Measurements from ENCODE around the gene PRAMEF13.
"Not testable (repeated sequence)": the region's sequence is repeated elsewhere in the genome, so short reads cannot be mapped to it uniquely, and the experiment has no call there.

PRAMEF13 gene

GRCh38 chr1:13201309-13201708 lies at the start of gene PRAMEF13:
TSS of gene PRAMEF13 (minus strand) at chr1:13201409. CDS start at chr1:13199589, 1,820 bp downstream.
- DNase-seq (ENCODE audit: insufficient read length, low spot score); FAIRE-seq: not testable (repeated sequence)

DNA sequence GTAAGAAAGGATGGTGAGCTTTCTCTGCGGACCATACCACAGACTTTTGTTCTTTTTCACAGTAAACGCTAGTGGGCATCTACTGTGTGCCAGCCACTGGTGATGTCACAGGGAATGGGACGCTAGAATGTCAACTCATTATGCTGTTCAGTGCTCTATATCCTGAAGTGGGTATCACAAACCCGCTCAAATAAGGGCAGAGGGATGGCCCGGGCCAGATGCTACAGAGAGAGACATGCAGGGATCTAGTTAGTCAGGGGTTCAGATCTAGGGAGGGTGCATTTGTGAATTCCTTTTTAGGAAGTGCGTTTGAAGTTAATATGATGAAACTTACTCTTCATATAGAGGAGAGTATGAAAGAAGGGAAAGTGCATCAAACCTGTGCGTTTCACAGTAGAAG lies 45.9 kb upstream of the PRAMEF13 start:
- not testable (repeated sequence) for DNase-seq (ENCODE audit: insufficient read length, low spot score); FAIRE-seq

DNA sequence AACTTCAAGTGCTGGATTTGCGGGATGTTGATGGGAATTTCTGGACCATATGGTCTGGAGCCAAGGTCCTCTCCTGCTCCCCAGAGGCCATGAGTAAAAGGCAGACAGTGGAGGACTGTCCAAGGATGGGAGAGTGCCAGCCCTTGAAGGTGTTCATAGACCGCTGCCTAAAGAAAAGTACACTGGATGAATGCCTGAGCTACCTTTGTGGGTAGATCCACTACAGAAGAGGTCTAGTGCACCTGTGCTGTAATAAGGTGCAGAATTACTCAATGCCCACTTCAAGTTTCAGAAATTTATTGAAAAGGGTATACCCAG lies 45.3 kb upstream of the PRAMEF13 start:
- not testable (repeated sequence) for DNase-seq (ENCODE audit: insufficient read length, low spot score); FAIRE-seq

DNA sequence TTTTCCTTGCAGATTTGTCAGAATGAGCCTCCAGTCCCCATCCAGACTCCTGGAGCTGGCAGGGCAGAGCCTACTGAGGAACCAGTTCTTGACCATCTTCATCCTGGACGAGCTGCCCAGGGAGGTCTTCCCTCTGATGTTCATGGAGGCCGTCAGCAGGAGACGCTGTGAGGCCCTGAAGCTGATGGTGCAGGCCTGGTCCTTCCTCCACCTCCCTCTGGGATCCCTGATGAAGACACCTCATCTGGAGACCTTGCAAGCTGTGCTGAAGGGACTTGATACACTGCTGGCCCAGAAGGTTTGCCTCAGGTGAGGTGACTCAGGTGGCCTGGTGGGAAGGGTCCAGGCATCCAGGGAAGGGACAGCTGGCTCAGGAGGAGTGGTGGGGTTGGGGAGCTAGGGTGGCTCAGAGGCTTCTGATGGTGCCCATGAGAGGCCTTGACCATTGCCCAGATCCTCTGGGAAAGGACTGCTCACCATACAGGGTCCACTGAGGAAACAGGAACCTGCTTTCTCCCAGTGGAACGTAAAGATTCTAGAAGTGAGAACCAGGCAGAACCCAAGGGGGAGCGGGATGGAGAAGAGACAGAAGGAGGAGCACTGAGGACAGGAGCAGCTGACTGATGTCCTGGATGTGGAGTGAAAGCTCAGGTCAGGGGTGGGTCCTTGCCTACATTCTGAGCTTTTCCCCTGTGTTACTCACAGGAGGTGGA lies 44.8 kb upstream of the PRAMEF13 start:
- FAIRE-seq; DNase-seq (ENCODE audit: insufficient read length, low spot score): not testable (repeated sequence)

- not testable (repeated sequence) for FAIRE-seq; DNase-seq (ENCODE audit: insufficient read length, low spot score)
These were observed 42.5 kb upstream of the PRAMEF13 start for GRCh38 chr1:13243536-13244263.

DNA sequence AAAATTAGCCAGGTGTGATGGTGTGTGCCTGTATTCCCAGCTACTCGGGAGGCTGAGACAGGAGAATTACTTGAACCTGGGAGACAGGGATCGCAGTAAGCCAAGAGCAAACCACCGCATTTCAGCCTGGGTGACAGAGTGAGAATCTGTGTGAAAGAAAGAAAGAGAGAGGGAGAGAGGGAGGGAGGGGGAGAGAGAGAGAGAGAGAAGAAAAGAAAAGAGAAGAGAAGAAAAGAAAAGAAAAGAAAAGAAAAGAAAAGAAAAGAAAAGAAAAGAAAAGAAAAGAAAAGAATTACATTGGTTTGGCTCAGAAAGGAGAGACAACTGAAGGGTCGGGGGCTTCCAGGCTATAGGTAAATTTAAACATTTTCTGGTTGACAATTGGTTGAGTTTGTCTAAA lies 38.4 kb upstream of the PRAMEF13 start:
- not testable (repeated sequence) for FAIRE-seq; DNase-seq (ENCODE audit: insufficient read length, low spot score)

GRCh38 chr1:13237572-13237971 lies 36.4 kb upstream of the PRAMEF13 start:
- FAIRE-seq; DNase-seq (ENCODE audit: insufficient read length, low spot score): not testable (repeated sequence)

DNA sequence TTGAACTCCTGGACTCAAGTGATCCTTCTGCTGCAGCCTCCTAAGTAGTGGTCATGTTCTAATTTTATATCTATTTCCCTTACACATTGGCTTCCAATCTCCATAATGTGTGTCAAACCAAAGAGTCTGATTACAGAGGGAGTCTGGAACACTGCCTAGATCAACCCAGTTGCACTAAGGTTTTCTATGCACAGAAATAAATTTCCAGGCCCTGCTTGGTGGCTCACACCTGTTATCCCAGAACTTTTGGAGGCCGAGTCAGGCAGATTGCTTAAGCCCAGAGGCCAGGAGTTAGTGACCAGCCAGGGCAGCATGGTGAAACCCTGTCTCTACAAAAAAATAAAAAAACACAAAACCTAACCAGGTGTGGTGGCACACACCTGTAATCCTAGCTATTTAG lies 32.8 kb upstream of the PRAMEF13 start:
- FAIRE-seq; DNase-seq (ENCODE audit: insufficient read length, low spot score): not testable (repeated sequence)

- DNase-seq (ENCODE audit: insufficient read length, low spot score); FAIRE-seq: not testable (repeated sequence)
These were observed 30.8 kb upstream of the PRAMEF13 start for GRCh38 chr1:13232056-13232455.

DNA sequence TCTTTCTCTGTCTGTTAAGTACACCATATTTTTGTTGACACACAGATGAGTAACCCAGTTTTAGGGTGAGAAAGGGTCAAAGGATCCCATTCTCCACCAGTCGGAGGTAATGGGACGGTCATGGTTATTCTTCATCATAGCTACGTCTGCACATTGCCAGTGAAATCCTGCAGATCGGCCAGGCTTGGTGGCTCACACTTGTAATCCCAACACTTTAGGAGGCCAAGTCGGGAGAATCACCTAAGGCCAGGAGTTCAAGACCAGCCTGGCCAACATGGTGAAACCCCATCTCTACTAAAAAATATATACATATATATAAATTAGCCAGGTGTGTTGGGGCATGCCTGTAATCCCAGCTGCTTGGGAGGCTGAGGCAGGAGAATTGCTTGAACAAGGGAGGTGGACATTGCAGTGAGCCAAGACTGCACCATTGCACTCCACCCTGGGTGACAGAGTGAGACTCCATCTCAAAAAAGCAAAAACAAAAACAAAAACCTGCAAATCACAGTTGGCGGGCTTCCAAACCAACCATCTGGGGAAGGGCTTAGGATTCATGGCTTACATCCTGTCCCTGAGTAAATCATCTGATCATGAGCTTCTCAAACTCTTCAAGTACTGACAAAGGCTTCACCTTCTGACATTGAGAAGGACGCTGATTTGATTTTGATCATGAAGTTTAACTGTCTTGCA lies 30.0 kb upstream of the PRAMEF13 start:
- DNase-seq (ENCODE audit: insufficient read length, low spot score); FAIRE-seq: not testable (repeated sequence)

- FAIRE-seq; DNase-seq (ENCODE audit: insufficient read length, low spot score): not testable (repeated sequence)
These were observed 29.4 kb upstream of the PRAMEF13 start for GRCh38 chr1:13230601-13231000.

GRCh38 chr1:13230096-13230495 lies 28.9 kb upstream of the PRAMEF13 start:
- FAIRE-seq; DNase-seq (ENCODE audit: insufficient read length, low spot score): not testable (repeated sequence)

DNA sequence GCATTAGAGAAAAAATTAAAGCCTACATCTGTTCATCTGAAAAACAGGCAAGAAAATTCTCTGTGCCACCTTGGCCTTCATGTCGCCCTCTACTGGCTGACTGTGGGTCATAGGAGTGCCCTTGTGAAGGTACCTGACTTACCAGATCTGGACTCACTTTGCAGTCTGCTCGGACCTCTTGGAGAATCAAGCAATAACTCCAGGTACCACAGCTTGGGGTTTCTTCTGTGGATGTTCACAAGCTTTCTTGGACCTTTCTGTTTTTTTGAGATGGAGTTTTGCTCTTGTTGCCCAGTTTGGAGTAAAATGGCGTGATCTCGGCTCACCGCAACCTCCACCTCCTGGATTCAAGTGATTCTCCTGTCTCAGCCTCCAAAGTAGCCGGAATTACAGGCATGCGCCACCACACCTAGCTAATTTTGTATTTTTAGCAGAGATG lies 27.2 kb upstream of the PRAMEF13 start:
- TF ChIP-seq, protein P1, sequence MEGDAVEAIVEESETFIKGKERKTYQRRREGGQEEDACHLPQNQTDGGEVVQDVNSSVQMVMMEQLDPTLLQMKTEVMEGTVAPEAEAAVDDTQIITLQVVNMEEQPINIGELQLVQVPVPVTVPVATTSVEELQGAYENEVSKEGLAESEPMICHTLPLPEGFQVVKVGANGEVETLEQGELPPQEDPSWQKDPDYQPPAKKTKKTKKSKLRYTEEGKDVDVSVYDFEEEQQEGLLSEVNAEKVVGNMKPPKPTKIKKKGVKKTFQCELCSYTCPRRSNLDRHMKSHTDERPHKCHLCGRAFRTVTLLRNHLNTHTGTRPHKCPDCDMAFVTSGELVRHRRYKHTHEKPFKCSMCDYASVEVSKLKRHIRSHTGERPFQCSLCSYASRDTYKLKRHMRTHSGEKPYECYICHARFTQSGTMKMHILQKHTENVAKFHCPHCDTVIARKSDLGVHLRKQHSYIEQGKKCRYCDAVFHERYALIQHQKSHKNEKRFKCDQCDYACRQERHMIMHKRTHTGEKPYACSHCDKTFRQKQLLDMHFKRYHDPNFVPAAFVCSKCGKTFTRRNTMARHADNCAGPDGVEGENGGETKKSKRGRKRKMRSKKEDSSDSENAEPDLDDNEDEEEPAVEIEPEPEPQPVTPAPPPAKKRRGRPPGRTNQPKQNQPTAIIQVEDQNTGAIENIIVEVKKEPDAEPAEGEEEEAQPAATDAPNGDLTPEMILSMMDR (IDR thresholded peaks at IDR 0.05; ENCODE audit: insufficient read depth, missing control alignments): peak; percentile 45
- FAIRE-seq: no peak
- DNase-seq (ENCODE audit: insufficient read length, low spot score): no peak

DNA sequence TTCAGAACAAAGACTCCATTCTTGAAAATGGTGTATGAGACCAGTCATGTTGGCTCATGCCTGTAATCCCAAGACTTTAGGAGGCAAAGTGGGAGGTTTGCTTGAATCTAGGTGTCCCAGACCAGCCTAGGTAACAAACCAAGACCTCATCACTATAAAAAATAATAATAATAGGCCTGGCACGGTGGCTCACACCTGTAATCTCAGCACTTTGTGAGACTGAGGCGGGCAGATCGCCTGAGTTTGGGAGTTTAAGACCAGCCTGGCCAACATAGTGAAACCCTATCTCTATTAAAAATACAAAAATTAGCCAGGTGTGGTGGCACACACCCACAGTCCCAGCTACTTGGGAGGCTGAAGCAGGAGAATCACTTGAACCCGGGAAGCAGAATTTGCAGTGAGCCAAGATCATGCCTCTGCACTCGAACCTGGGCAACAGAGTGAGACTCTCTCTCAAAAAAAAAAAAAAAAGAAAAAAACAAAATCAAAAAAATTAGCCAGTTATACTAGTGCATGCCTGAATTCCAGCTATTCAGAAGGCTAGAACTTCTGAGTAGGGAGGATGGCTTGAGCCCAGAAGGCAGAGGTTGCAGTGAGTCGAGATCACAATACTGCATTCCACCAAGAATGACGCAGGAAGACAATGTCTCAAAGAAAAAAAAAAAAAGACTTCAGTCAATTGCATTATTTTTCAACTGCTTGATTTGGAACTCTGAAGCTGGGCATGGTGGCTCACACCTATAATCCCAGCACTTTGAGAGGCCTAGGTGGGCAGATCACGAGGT lies 26.3 kb upstream of the PRAMEF13 start:
- not testable (repeated sequence) for DNase-seq (ENCODE audit: insufficient read length, low spot score); FAIRE-seq

- not testable (repeated sequence) for DNase-seq (ENCODE audit: insufficient read length, low spot score); FAIRE-seq
These were observed 24.5 kb upstream of the PRAMEF13 start, which contains the start of gene PRAMEF18 for GRCh38 chr1:13225675-13226204. TSS of gene PRAMEF18 (minus strand) at chr1:13226154. CDS start at chr1:13226106, 48 bp downstream.

All from D721Med (cell line).